GM18873 (cell line): ENCODE data around the gene SLC4A3.
"Not testable (repeated sequence)": the region's sequence is repeated elsewhere in the genome, so short reads cannot be mapped to it uniquely, and the experiment has no call there.

Experiments used
- ATAC-seq: cut with Tn5 transposase; IDR thresholded peaks from one replicate; pipeline ENCODE4 v1.9.1; 2021; ENCODE audit warnings: mild to moderate bottlenecking, moderate library complexity, moderate number of reproducible peaks; ENCODE audit not compliant: unreplicated experiment, low FRiP score

The SLC4A3 gene

GRCh38 chr2:219644801-219645480, 17.5 kb downstream of the SLC4A3 start:
- ATAC-seq = no peak

- no peak for ATAC-seq
Measured at GRCh38 chr2:219645631-219646527, 18.4 kb downstream of the SLC4A3 start.

GRCh38 chr2:219648176-219648575, 20.7 kb downstream of the SLC4A3 start:
- no peak for ATAC-seq

- no peak for ATAC-seq
Measured at GRCh38 chr2:219648963-219649362, 21.5 kb downstream of the SLC4A3 start.

GRCh38 chr2:219650426-219651248, 23.2 kb downstream of the SLC4A3 start:
- ATAC-seq = no peak

- ATAC-seq = not testable (repeated sequence)
Measured at GRCh38 chr2:219651656-219652055, 24.2 kb downstream of the SLC4A3 start.

- ATAC-seq = no peak
Measured at GRCh38 chr2:219656526-219656925, 29.1 kb downstream of the SLC4A3 start.

- ATAC-seq = no peak
Measured at GRCh38 chr2:219658196-219658846, 30.9 kb downstream of the SLC4A3 start.

- no peak for ATAC-seq
Measured at GRCh38 chr2:219658874-219659273, 31.4 kb downstream of the SLC4A3 start.

GRCh38 chr2:219661197-219661954, 33.9 kb downstream of the SLC4A3 start:
- peak; percentile 94 for ATAC-seq

- ATAC-seq = no peak
Measured at GRCh38 chr2:219661955-219662395, 34.5 kb downstream of the SLC4A3 start.

GRCh38 chr2:219662566-219662965, 35.1 kb downstream of the SLC4A3 start:
- no peak for ATAC-seq

- no peak for ATAC-seq
Measured at GRCh38 chr2:219663116-219663762, 35.8 kb downstream of the SLC4A3 start.

GRCh38 chr2:219664041-219664440, 36.6 kb downstream of the SLC4A3 start:
- ATAC-seq = no peak

- ATAC-seq = no peak
Measured at GRCh38 chr2:219664944-219665343, 37.5 kb downstream of the SLC4A3 start.

GRCh38 chr2:219665926-219666325, 38.5 kb downstream of the SLC4A3 start:
- ATAC-seq = no peak

- no peak for ATAC-seq
Measured at GRCh38 chr2:219668316-219668715, 40.9 kb downstream of the SLC4A3 start.

GRCh38 chr2:219670386-219670785, 43.0 kb downstream of the SLC4A3 start:
- ATAC-seq = no peak

- ATAC-seq = no peak
Measured at GRCh38 chr2:219671279-219671678, 43.8 kb downstream of the SLC4A3 start.
